ENCODE measurements around the gene CAPZA2. TPM values are rescaled to one million over a fixed set of nuclear protein-coding genes. Genes with fewer than 3 reads are reported as not detected.
"Not testable (repeated sequence)": the region's sequence is repeated elsewhere in the genome, so short reads cannot be mapped to it uniquely, and the experiment has no call there.

CAPZA2 gene
- total RNA-seq, 4 donors from 2014 or later = 142 to 215 (median 176) TPM

DNA sequence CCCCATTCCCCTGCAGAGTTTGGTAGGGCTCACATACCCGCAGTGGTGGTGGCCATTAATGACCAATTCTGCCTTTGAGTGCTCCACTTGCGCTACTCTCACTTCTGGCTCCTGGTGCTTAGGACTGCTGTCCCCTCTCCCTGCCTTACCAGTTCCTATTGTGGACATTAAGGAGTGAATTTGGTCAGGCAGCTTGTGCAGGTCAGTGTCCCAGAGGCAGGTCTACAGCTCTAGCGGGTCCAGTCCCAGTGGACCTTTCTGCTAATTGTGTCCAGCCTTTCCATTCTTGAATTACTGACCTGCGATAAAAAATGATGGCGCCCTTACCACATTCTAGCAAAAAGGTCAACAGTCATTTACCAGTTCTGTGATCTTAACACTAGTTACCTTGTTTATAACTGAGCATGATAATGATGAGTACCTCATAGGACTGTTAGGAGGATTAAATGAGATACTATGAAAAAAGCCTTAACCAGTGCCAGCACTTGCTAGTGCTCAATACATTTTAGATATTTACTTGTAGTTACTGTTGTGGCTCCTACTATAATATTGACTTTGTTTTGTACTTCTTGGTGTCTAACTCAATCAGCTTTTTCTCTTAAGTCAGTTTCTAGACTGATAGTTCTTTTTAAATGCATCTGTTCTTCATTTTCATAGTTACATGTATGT is 105.0 kb downstream of the CAPZA2 start:
- no peak for DNase-seq
- peaks cover 6 to 8% of the 10 kb centered on the region in 2 donors for H3K4me1 ChIP-seq
- no peak overlapping the region for H3K27ac ChIP-seq
- intact Hi-C loops (cut with DNase I) = no loop called here
- TF ChIP-seq, protein P1, sequence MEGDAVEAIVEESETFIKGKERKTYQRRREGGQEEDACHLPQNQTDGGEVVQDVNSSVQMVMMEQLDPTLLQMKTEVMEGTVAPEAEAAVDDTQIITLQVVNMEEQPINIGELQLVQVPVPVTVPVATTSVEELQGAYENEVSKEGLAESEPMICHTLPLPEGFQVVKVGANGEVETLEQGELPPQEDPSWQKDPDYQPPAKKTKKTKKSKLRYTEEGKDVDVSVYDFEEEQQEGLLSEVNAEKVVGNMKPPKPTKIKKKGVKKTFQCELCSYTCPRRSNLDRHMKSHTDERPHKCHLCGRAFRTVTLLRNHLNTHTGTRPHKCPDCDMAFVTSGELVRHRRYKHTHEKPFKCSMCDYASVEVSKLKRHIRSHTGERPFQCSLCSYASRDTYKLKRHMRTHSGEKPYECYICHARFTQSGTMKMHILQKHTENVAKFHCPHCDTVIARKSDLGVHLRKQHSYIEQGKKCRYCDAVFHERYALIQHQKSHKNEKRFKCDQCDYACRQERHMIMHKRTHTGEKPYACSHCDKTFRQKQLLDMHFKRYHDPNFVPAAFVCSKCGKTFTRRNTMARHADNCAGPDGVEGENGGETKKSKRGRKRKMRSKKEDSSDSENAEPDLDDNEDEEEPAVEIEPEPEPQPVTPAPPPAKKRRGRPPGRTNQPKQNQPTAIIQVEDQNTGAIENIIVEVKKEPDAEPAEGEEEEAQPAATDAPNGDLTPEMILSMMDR (IDR thresholded peaks at IDR 0.05) = no peak
- TF ChIP-seq POLR2A (IDR thresholded peaks at IDR 0.05) = no peak
- 96 to 99% methylated on average over 5 of the region's 5 CpGs for WGBS, 2 donors
- H3K4me3 ChIP-seq (replicated peaks in 1 of 3) = no peak overlapping the region
- no peaks in the 10 kb centered on the region for H3K9me3 ChIP-seq
- H3K27me3 ChIP-seq = no peaks in the 10 kb centered on the region
- H3K36me3 ChIP-seq = no peaks in the 10 kb centered on the region

DNA sequence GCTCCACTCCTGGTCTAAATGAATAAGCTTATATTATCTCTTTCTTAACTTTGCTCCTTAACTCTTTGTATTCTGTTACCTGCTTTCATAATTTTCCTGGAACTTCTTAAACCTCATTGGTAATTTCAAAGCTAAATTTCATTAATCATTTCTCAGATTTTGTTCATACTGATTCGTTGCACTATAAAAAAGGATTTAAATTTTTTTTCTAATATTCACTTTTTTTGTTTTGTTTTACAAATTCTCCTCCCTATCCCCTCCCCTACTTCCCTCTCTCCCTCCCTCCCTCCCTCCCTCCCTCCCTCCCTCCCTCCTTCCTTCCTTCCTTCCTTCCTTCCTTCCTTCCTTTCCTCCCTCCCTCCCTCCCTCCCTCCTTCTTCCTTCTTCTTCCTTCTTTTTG is 105.6 kb downstream of the CAPZA2 start:
- 90 to 94% methylated on average over 1 of the region's 1 CpG for WGBS, 2 donors
- H3K4me3 ChIP-seq (replicated peaks in 1 of 3) = no peak overlapping the region
- no peaks in the 10 kb centered on the region for H3K36me3 ChIP-seq
- TF ChIP-seq, protein P1 (IDR thresholded peaks at IDR 0.05) = no peak
- no peak for TF ChIP-seq POLR2A (IDR thresholded peaks at IDR 0.05)
- DNase-seq = no peak
- no peak overlapping the region for H3K27ac ChIP-seq
- H3K4me1 ChIP-seq = peaks cover 6 to 8% of the 10 kb centered on the region in 2 donors
- intact Hi-C loops (cut with DNase I) = no loop called here
- H3K27me3 ChIP-seq = no peaks in the 10 kb centered on the region
- H3K9me3 ChIP-seq = no peaks in the 10 kb centered on the region

DNA sequence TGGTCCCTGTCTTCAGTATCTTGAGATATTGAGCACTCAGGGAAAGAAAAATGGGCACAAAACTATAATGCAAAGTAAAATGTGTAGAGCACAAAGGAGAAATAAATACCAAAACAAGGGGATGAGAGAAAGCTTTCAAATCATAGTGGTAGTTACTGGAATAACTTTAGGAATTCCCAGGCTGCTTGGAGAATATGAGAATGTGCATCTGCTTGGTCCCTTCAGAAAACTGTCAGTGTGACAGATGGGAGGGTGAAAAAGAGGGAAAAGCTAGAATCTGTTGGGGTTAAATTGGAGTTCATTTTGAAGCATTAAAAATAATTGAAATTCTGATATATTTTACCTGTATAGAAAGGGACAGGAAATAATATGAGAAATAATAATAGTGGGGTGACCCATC is 106.2 kb downstream of the CAPZA2 start:
- no peak overlapping the region for H3K4me3 ChIP-seq (replicated peaks in 1 of 3)
- H3K9me3 ChIP-seq = no peaks in the 10 kb centered on the region
- H3K4me1 ChIP-seq = peaks cover 6 to 8% of the 10 kb centered on the region in 2 donors
- no peak overlapping the region for H3K27ac ChIP-seq
- intact Hi-C loops (cut with DNase I) = no loop called here
- no peak for TF ChIP-seq POLR2A (IDR thresholded peaks at IDR 0.05)
- TF ChIP-seq, protein P1 (IDR thresholded peaks at IDR 0.05) = no peak
- no peaks in the 10 kb centered on the region for H3K36me3 ChIP-seq
- no peaks in the 10 kb centered on the region for H3K27me3 ChIP-seq
- DNase-seq = no peak

DNA sequence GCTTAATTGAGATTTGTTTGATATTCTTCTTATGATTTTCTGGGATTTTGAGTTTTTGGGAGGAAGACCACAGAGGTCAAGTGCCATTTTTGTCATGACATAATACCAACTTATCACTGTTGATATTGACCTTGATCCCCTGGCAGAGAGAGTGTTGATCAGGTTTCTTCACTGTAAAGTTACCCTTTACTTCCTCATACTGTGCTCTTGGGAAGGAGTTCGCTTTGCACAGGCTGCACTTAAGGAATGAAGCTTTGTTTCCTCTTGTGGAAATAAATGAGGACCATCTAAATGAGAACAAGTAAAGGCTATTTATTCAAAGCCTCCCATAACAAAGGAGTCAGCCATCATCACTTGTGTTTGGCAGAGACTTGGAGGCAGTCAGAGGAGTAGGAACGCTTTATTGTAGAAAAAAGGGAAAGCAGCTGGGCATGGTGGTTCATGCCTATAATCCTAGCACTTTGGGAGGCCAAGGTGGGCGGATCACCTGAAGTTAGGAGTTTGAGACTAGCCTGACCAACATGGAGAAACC is 107.0 kb downstream of the CAPZA2 start:
- DNase-seq = no peak
- TF ChIP-seq POLR2A (IDR thresholded peaks at IDR 0.05) = no peak
- TF ChIP-seq, protein P1 (IDR thresholded peaks at IDR 0.05) = no peak
- no peaks in the 10 kb centered on the region for H3K27me3 ChIP-seq
- WGBS, 2 donors = 97 to 99% methylated on average over 3 of the region's 3 CpGs
- peaks cover 6 to 8% of the 10 kb centered on the region in 2 donors for H3K4me1 ChIP-seq
- no peak overlapping the region for H3K27ac ChIP-seq
- intact Hi-C loops (cut with DNase I) = no loop called here
- no peaks in the 10 kb centered on the region for H3K36me3 ChIP-seq
- H3K4me3 ChIP-seq (replicated peaks in 1 of 3) = no peak overlapping the region
- H3K9me3 ChIP-seq = no peaks in the 10 kb centered on the region

DNA sequence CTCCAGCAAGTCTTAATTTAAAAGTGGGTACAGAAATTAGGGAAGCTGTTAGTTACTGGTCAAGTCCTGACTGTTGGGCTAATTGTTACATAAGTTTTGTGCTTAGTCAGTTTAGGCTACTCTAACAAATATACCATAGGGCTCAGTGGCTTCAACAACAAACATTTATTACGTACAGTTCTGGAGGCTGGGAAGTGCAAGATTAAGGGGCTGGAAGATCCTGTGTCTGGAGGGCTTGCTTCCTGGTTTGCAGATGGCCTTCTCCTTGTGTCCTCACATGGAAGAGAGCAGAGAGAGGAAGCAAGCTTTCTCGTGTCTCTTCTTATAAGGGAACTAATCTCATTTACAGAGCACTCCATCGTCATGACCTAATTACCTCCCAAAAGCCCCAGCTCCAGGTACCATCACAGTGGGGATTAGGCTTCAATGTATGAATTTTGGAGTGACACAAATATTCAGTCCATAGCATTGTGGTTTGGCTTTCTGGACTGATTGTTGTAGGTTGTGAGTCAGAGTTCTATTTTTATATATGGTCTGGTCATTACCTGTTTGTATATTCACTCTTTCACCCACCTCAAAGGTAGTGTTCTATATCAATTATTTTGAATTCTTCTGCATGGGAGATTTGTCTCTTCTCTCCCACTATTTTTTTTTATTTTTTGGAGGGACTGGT is 108.0 kb downstream of the CAPZA2 start:
- Histone ChIP-seq H3K4me3 (replicated peaks in 1 of 3) (no peak overlapping the region), H3K27me3 (no peaks in the 10 kb centered on the region), H3K36me3 (no peaks in the 10 kb centered on the region), H3K9me3 (no peaks in the 10 kb centered on the region), H3K4me1 (peaks cover 6 to 8% of the 10 kb centered on the region in 2 donors), H3K27ac (no peak overlapping the region)
- intact Hi-C loops (cut with DNase I) = no loop called here
- WGBS, 2 donors = 84% methylated on average over 3 of the region's 3 CpGs
- no peak for DNase-seq
- TF ChIP-seq, protein P1 (IDR thresholded peaks at IDR 0.05) = no peak
- TF ChIP-seq POLR2A (IDR thresholded peaks at IDR 0.05) = no peak

DNA sequence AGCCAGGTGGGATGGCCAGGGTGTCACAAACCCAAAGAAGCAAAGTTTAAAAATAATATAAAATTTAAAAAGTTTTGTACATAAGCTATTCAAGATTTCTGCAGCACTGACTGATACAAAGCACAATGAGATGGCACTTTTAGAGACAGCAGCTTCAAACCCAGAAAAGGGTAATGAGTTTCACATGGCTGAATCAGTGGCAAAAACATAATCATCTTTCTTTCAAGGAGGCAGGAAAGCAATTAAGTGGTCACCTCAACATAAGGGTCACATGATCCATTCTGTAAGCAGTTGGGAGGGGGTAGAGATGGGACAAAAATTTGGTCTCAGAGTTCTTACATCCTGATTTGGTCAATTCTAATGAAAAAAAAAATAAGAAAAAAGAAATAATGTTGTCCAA is 108.8 kb downstream of the CAPZA2 start:
- H3K27ac ChIP-seq = not testable (repeated sequence)

More for the DNA sequence above, 108.8 kb downstream of the CAPZA2 start:
- H3K36me3 ChIP-seq; H3K27me3 ChIP-seq; intact Hi-C loops (cut with DNase I); H3K9me3 ChIP-seq; DNase-seq; H3K4me3 ChIP-seq (replicated peaks in 1 of 3); H3K4me1 ChIP-seq: not testable (repeated sequence)
